COLO668 (cell line): Measurements from ENCODE around the gene PTPRG.
"Not testable (repeated sequence)": the region's sequence is repeated elsewhere in the genome, so short reads cannot be mapped to it uniquely, and the experiment has no call there.

Experiments
- DNase-seq: peaks from one replicate; lab custom pipeline; 2025; ENCODE audit not compliant: unreplicated experiment; lab: John Stamatoyannopoulos, UW

PTPRG gene

DNA sequence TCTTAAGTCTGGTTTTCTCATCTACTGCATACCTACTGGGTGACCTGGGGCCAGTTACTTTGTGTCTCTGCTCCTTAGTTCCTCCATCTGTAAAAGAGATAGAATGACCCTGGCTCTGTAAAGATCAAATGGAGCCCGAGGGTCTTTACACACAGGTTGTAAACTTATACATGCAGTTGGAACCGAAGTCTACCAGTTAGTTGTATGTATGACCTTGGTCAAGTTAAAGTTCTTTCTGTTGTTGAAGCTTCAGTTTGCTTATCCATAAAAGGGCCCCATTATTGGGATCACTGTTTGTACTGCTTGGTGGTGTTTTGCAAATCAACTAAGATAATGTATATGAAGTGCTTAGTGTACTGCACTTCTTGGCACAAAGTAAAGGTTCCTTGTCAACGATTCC lies 186.9 kb downstream of the PTPRG start:
- DNase-seq = no peak

DNA sequence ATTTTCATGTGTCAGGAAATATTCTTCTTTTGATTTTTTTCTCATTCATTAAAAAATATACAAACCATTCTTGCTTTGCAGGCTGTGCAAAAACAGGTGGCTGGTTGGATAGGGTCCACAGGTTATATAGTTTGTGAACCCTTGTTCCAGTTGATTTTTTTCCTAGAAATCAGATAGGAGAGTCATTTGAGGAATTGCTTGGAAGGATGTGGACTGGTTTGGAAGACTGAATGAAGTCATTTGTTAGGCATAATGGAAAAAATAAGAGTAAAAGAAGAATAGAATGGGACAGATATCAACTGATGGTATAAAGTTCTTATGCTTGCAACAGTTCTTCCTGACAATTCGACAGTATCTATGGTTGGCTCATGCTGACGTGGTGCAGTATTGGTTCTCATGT lies 189.4 kb downstream of the PTPRG start:
- no peak for DNase-seq

- no peak for DNase-seq
Observed at GRCh38 chr3:61758839-61759238, 197.5 kb downstream of the PTPRG start.

- DNase-seq = not testable (repeated sequence)
Observed at GRCh38 chr3:61760783-61761182, 199.4 kb downstream of the PTPRG start.

DNA sequence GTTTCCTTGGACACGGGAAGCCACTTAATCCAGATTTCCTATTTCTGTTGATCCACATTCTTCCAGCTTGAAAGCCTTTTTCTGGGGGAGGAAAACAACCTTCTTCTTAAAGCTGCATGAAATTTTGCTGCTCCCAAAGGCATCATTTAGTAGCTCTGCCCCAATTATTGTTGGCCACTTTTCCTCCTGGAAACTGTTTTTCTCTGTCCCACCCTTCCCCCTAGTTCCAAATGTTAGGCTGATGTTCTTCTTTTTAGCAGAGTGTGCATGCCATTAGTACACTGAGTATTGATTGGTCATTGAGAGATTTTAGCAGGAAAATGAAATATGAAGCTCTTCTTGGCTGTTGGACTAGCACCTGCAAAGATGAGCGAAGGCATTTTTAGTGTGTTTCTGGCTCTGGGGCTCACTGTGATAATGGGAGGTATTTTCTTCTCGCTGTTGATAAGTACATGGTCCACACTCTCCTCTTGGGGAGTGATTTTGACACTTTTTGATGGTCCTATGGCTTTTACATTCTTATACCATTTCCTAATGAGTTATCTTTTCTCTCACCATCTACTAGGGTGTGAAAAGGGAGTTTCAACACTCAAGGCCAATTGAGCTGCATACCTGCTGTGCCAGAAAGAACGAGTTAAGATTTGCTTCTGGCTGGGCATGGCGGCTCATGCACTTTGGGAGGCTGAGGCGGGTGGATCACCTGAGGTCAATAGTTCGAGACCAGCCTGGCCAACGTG lies 200.5 kb downstream of the PTPRG start:
- DNase-seq = no peak

- DNase-seq = no peak
Observed at GRCh38 chr3:61765157-61765876, 203.9 kb downstream of the PTPRG start.

DNA sequence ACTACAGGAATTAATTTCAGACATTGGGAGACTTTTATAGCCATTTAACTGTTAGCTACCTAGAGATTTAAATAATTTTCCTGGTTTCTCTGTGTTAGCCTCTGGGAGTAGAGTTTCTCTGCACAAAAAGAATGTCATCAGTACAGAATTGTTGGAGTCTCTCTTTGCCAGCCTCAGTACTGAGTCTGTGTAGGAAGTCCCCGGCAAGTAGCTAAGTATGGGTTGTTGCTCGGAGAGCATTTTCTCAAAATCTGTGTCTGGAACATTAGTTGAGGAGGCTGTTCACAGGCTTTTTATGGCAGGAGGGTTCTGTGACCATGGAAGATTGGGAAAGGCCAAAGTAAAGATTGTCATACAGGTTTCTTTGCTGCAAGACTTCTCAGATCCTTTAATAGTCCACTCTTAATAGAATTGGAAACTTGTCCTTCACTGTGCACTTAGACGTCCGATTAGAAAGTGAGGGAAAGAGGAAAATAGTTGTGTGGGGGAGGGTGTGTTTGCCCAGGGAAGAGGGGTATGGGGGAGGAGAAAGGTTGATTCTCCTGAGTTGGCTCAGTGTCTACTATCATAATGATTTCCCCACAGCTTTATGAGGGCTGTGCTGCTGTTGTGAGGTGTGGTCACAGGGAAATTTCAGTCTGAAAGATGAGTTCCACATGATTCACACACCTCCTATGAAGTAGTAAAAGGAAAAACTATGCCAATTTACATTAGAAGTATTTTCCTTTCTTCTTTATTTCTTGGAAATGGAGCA lies 207.1 kb downstream of the PTPRG start:
- no peak for DNase-seq

DNA sequence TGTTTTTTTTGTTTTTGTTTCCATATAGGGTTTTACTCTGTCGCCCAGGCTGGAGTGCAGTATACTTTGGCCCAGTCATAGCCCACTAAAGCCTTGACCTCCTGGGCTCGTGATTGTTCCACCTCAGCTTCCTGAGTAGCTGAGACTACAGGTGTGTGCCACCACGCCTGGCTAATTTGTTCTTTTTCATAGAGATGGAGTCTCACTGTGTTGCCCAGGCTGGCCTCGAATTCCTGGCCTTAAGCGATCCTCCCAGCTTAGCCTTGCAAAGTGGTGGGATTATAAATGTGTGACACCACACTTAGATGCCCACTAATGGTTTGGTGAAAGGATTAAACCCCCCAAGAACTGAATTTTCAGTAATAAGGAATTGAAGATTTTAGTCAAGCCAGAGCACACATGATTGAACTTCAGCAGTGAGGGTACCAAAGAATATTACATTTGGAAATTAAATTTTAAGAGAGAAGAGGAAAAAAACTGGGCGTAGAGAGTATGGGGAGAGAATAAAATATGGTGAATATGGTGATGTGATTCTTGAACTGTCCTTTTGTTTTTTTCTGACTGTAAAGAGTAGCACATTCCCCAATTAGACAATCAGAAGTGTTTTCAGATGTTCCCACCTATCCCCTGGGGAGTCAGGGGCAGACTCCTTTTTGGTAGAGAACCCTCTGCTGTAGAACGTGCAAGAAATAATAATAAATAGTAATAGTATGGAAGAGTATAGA lies 208.1 kb downstream of the PTPRG start:
- no peak for DNase-seq

DNA sequence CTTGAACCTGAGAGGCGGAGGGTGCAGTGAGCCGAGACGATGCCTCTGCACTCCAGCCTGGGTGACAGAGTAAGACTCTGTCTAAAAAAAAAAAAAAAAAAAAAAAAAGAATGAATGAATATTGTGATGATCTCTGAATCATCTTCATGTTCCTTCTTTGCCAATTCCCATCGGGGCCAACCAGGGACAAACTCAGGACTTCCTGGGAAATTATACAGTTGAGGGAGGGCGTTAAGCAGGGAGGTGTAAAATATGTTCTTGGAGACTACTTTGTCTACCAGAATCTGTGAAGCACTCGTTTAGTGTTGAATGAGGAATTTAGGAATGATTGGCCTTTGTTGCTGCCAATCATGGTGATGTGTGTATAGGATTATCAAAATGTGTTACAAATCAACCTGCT lies 210.6 kb downstream of the PTPRG start:
- no peak for DNase-seq

DNA sequence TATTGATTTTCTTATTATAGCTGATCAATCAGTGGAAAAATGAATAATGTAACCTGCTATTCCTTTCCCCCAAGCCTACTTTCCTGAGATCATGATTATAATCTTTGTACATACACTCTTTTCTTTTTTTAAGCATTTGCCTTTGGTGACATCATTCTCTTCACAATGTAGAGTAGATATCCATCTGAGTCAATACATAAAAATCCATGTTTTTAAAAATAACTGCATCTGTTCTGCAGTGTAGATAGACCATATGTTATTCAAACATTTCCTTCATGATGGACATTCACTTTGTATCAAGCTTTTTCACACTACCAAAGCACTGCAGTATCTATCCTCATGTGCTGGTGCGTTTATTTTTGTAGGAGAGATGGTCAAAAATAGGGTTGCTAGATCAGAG lies 211.1 kb downstream of the PTPRG start:
- no peak for DNase-seq

GRCh38 chr3:61774279-61774890 lies 213.0 kb downstream of the PTPRG start:
- no peak for DNase-seq

- no peak for DNase-seq
Observed at GRCh38 chr3:61776390-61776789, 215.0 kb downstream of the PTPRG start.

DNA sequence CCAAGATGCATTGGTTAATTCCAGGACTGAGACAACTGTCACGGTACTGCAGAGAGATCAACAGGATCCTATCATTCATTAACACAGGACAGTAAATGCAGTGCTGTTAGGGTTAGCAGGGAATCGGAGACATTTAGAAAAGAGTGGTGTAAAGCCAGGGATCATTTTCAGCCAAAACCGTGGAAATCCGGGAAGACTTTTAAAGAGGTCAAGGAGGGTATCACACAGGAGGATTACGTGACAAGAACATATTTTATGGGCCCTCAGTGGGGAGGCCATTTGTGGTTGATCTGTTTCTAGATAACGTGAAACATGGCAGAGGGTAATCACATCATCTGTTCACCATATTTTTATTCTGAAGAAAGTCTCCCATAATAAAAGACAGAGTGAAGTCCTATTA lies 216.1 kb downstream of the PTPRG start:
- DNase-seq = no peak

DNA sequence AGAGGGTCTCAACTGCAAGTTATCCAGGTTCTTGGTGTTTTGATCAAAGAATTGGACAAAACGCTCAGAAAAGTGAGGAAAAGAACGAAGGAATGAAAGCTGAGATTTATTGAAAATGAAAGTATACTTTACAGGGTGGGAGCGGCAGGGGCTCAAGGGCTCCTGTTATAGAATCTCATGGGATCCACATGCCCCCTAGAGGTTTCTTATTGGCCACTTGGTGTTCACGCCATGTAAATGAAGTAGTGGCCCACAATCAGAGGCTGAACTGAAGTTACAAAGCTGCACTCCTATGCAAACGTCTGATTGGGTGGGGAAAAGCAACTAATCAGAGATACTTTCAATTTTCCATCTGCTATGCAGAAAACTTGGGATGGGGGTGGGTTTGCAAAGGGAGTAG lies 216.7 kb downstream of the PTPRG start:
- DNase-seq = no peak

- DNase-seq = no peak
Observed at GRCh38 chr3:61780016-61780415, 218.6 kb downstream of the PTPRG start.

DNA sequence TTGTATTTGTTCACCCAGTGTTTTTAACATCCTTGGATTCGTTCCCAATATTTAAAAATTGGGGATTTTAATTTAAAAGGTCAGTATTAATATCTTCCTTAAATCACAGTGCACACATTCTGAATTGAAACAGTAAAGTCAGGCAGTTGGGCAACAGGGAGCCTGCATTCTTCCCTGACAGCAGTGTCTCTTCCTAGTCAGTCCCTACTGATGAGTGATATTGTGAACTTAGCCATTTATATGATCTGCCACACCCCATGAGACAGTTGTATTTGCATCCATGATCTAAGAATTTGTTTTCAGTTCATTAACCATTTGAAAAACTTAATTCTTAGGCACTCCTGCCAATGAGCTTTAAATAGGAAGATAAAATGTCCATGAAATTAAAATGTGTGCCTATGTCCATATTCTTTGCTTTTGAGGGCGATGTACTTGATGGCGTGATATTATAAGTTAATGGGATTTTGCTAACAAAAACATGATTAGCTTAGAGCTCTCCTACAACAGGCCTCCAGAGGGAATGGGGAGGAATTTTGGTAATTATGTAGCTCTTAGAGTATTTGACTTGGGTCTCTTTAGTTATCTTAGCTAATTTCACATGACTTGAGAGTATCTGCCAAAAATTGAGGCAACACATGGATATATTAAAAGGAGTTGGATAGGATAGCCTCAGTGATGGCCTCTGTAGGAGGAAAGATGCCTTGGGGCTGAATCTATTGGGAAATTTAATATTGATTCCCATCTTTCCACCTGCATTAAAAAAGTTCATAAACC lies 219.3 kb downstream of the PTPRG start:
- DNase-seq = no peak

- no peak for DNase-seq
Observed at GRCh38 chr3:61783993-61784718, 222.8 kb downstream of the PTPRG start.

GRCh38 chr3:61788623-61789507 lies 227.5 kb downstream of the PTPRG start:
- DNase-seq = no peak
